Renal cortical epithelial cell (primary cell): ENCODE results near the gene ADAP1. TPM values are rescaled to one million over a fixed set of nuclear protein-coding genes. Genes with fewer than 3 reads are reported as not detected.
"Not testable (repeated sequence)": the region's sequence is repeated elsewhere in the genome, so short reads cannot be mapped to it uniquely, and the experiment has no call there.

Experiments
- DNase-seq: peaks from one replicate; pipeline ENCODE4 v3.0.0-alpha.2; 2011; ENCODE audit warnings: low read depth
- total RNA-seq: library from RNA; depleted of rRNA; stranded (reverse); fragments of >200 nt; gene quantifications from 2 replicates; pipeline ENCODE4 v1.2.3, GENCODE V29; 2014

Gene ADAP1, protein sequence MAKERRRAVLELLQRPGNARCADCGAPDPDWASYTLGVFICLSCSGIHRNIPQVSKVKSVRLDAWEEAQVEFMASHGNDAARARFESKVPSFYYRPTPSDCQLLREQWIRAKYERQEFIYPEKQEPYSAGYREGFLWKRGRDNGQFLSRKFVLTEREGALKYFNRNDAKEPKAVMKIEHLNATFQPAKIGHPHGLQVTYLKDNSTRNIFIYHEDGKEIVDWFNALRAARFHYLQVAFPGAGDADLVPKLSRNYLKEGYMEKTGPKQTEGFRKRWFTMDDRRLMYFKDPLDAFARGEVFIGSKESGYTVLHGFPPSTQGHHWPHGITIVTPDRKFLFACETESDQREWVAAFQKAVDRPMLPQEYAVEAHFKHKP
- total RNA-seq: 4.8 and 22.4 TPM in 2 replicates

GRCh38 chr7:954330-955238 is at the start of gene ADAP1:
TSS of gene ADAP1 (minus strand) at chr7:954680. CDS start at chr7:954477, 203 bp downstream.
- no peak for DNase-seq

DNA sequence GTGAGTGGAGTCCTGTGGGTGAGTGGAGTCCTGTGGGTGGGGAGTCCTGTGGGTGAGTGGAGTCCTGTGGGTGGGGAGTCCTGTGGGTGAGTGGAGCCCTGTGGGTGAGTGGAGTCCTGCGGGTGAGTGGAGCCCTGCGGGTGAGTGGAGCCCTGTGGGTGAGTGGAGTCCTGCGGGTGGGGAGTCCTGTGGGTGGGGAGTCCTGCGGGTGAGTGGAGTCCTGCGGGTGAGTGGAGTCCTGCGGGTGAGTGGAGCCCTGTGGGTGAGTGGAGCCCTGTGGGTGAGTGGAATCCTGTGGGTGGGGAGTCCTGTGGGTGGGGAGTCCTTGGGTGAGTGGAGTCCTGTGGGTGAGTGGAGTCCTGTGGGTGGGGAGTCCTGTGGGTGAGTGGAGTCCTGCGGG is 48.0 kb upstream of the ADAP1 start:
- not testable (repeated sequence) for DNase-seq

DNA sequence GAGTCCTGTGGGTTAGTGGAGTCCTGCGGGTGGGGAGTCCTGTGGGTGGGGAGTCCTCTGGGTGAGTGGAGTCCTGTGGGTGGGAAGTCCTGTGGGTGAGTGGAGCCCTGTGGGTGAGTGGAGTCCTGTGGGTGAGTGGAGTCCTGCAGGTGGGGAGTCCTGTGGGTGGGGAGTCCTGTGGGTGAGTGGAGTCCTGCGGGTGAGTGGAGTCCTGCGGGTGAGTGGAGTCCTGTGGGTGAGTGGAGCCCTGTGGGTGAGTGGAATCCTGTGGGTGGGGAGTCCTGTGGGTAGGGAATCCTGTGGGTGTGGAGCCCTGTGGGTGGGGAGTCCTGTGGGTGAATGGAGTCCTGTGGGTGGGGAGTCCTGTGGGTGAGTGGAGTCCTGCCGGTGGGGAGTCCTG is 47.5 kb upstream of the ADAP1 start:
- DNase-seq: not testable (repeated sequence)

- DNase-seq: not testable (repeated sequence)
These were observed 46.7 kb upstream of the ADAP1 start for GRCh38 chr7:1001069-1001770.

GRCh38 chr7:999941-1000935 is 45.8 kb upstream of the ADAP1 start:
- DNase-seq: no peak

DNA sequence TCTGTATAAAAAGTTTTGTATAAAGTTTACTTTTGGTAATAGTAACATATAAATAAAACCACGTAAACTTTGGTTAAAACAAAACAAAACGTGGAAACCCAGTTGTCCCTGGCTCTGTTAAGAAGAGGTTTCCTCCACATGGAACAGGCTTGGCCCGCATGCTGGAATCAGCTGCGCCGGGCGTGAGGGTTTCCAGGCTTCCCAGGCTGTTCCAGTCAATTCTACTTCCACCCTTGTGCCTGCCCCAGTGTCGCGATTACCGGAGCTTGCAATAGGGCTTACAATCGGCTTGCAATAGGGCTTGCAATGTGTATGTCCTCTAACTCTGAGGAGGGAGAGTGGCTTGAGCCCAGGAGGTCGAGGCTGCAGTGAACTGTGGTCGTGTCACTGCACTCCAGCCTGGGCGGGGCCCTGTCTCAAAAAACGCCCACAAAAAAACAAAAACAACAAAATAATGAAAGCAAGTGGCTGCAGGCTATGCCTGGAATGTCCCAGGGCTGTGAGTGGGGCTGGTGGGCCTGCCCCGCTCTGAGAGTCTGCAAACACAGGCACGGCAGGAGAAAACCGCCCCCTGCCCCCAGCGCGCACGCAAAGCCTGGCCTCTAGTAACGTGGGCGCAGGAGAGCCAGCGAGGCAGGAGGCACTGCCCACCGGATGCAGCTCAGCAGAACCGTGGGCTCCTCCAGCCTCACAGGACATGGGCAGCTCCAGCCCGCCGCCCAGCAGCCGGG is 44.8 kb upstream of the ADAP1 start:
- no peak for DNase-seq

DNA sequence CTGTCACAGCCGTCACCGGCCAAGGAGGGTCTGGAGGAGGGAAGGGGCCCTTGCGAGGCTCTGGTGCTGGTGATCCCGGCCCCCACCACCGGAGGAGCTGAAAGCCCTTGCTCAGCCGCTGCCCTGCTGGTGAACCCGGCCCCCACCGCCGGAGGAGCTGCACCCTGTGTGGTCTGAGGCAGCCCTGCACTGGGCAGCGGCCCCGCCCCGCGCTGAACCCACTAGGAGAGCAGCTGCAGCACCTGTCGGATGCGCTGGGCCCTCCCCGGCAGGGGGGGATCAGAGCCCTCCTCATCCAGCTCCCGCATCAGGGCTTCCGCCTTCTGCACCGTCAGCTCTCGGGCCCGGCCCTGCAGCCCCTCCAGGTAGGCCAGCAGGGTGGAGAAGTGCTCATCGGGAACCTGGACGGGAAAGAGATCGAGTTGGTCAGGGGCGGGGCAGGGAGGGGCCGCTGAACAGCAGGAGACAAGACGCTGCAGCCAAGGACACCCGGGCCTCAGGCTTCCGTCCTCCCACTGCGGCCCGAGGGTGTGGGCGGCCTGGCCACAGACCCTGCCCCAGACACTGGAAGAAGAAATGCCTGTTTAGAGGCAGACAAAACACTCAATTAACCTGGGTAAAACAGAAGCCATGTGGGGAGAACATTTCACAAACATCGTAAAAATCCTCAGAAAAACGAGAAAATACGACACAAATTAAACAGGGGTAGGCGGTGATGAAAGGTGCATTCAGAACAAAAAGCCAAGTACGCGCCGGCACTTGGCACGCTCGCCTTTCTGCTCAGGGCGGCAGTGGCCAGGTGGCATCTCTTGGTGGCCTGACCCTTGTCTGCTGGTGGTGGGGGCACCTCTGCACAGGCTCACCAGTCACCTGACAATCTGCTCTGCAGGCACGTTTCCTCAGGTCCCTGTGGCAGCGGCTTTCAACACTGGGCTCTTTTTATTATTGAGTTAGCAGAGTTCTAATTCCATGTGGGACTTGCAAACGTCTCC is 43.2 kb upstream of the ADAP1 start:
- no peak for DNase-seq

DNA sequence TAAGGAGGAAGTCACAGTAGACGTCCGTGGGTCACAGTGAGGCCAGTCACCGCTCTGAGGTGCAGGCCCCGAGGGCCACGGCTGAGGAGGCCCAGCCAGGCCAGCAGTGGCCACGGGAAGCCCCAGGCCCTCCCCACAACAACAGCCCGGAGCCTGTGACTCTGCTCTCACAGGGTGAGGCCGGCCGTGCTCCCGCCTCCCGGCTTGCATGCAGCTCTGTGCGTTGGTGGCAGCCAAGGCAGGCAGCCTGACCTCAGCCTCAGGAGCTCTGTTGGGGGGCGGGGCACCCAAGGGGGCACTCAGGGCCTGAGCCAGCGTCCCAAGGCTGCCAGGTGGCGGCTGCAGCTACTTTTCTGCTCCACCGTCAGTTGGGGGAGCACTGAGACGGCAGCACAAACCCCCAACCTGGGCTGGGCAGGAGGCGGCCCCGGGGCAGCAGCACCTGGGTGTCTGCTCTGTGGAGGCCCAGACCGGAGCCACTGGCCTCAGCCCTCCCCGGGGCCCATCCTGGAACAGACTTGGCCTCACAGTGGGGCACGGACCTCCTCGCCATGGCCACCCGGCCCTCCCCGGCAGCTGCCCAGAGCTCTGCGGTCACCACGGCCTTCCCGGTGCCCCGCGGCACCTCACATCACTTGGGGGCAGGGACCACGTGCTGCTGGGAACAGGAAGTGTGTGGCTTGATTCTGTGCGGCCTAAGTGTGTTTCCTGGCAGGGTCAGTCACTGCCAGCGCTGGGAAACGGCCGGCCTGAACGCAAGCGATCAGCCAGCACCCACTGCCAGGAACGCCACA is 41.8 kb upstream of the ADAP1 start:
- DNase-seq: no peak

DNA sequence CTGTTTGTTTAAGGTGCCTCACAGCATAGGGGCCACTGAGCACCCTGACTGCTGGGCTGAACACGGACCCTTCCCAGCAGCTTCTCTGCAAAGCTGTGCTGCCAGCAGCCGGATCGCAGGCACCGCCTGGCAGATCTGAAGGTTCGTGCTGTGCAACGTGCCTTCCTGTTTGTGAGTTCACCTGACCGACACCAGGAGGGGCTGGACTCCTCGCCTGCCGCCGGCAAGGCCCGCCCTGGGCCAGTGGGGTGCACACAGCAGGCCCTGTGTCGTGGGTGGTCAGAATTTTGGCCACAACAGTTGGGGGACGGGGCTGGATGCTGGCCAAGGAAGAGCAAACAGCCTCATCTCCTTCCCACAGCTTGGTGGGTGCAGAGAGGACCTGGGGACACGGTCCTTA is 41.1 kb upstream of the ADAP1 start:
- DNase-seq: no peak

DNA sequence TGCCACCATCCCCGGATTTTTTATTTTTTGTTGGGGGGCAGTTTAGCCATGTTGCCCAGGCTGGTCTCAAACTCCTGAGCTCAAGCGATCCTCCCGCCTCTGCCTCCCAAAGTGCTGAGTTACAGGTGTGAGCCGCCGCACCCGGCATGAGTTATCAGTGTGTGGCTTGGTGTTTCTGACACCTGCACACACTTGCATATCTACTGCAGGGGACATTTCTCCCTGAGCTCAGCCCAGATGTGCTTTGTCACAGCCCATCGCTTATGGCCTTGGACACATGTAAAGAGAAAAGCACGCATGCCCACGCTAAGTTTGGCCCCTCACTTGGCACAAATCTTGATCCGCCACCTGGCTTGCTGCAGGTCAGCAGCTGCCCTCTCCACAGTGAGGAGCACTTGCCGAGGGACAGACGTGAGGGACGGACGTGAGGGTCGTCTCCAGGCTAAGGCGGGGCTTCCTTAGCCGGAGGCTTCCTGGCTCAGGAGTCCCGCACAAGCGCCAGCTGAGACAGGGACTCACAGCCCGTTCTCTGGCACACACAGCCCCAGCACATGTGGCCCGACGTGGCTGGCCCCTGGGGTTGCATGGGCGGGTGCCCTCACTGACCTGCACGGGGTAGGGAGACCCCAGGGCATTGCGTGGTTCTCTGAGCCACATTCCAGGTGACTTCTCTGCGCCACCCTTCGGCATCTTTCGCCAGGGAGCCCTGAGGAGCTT is 40.3 kb upstream of the ADAP1 start:
- DNase-seq: no peak

DNA sequence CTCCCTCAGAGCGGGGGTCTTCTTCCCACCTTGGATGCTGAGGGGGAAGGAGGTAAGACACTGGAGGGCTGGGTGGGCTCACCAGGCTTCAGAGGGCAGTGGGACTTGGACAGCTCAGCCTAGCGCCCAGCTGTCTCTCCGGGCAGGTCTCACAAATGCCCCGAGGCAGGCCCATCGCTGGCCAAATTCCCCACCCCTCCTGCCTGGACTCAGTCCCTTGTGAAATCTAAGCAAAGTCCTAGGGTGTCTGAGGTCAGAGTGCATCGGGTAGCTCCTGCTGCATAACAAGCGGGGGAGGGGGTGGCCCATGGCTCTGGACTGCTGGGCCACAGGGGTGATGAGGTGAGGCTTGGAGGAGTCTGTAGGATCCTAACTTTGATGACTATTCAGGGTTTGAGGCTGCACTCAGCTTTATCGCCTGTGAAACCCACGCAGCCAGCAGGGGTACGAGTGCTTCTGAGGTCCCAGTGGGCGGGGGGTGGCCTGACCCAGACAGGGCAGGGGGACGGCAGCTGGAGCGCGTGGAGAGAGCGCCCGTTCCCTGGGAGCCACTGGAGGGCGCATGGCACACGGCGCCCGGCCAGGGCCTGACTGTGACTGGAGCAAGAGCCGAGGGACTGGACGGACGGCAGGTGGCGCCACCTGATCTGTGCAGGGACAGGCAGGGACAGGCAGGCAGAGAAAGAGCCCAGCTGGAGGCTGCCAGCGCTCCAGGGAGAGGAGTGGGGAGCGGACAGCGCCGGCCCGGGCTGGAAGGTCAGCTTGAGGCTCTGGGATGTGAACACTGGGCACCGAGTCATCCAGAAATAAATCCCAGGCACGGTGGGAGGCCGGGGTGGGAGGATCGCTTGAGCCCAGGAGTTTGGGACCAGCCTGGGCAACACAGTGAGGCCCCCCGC is 38.5 kb upstream of the ADAP1 start:
- peak; percentile 78 for DNase-seq

DNA sequence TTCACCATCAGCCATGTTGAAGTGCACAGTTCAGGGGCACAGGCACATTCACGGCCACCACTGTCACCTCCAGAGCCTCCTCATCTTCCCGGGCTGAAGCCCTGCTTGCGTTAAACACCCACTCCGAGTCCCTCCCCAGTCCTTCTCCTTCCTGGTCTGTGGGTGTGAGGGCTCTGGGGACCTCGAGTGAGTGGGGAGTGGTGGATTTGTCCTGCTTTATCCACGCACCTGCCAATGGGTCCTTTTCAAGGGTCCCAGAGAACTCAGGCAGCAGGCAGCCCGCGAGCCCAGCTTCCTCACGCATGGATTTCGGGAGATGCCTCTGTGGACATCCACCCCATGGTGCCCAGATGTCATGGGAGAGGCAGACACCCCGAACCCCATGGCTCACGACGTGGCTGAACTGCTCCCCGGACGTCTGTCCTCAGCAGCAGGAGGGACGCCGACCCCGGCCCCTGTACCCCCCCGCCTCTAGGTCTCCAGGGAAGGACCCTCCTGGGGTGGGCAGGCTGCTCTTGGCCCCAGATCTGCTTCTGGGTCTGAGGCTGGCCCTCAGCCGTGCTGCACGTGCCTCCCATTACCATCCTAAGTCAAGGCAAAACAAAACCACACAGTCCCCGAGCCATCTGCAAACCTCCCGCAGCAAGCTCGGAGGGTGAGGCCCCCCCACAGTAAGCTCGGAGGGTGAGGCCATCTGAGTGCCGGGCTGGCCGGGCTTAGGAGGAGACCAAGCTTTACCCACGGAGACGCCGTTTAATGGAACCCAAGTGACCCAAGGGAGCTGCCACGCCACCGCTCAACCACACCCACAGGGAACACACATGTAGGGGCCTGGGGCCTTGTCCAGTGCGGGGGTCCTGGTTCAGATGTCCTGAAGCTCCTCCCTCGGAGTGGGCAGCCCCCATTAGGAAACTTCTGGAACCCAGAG is 37.5 kb upstream of the ADAP1 start:
- no peak for DNase-seq

DNA sequence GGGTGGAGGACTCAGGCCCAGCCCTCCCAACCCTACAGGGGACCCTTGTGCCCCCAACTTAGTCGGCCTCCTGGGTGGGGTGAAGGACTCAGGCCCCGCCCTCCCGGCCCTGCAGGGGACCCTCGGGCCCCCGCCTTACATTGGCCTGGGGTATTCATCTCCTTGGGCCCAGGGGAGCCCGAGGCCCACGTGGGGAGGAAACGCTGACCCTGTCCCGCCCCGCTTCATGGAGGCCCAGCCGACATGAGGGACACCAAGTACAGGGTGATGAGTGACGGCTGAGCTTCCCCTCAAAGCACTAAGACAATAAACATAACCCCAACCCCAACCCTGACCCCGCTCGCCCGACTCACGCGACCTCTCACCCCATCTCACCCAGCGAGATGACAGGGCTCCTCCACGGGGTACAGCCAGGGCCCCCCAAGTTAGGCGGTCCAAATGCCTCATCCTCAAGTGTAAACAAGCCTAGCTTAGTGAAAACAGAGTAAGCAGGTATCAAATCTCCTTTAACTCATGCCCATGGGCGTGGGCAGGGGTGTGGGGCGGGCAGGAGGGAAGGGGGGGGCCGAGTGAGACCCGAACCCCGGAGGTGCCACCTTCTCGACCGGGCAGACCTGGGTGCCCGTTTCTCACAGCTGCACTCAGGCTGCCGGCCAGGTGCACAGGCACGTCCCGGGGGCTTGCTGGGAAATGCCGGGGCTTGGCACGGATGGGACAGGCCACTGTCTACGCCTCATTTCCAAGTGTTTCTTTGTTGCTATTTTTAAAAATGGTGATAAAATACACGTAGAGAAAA is 36.7 kb upstream of the ADAP1 start:
- no peak for DNase-seq

GRCh38 chr7:990352-990932 is 36.0 kb upstream of the ADAP1 start:
- no peak for DNase-seq
